ENCODE data around the gene CERS6. TPM values are rescaled to one million over a fixed set of nuclear protein-coding genes. Genes with fewer than 3 reads are reported as not detected.
"Not testable (repeated sequence)": the region's sequence is repeated elsewhere in the genome, so short reads cannot be mapped to it uniquely, and the experiment has no call there.

The CERS6 gene
- total and polyA plus RNA-seq, 4 donors = 4.3 to 25.8 (median 13.6) TPM

DNA sequence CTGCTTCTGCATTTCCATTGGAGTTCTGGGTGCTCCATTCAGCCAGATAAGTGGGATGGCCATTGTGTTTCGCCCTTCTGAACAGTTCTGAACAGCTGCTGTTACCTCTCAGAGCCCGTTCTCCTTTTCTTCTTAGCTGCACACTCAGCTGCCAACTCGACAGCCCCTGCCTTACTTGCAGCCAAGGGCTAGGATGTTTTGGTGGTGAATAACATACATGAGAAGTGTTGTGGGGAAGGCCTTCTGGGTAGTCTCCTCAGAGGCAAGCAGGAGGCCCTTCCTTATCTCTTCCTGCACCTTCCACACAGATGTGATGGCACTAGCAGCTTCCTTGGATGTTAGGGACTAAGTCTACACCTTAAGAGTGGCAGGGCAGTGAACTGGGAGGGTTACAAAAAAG, 207.9 kb downstream of the CERS6 start:
- 77 to 90% methylated on average over 3 of the region's 3 CpGs for WGBS, 2 donors
- TF ChIP-seq, protein P1, sequence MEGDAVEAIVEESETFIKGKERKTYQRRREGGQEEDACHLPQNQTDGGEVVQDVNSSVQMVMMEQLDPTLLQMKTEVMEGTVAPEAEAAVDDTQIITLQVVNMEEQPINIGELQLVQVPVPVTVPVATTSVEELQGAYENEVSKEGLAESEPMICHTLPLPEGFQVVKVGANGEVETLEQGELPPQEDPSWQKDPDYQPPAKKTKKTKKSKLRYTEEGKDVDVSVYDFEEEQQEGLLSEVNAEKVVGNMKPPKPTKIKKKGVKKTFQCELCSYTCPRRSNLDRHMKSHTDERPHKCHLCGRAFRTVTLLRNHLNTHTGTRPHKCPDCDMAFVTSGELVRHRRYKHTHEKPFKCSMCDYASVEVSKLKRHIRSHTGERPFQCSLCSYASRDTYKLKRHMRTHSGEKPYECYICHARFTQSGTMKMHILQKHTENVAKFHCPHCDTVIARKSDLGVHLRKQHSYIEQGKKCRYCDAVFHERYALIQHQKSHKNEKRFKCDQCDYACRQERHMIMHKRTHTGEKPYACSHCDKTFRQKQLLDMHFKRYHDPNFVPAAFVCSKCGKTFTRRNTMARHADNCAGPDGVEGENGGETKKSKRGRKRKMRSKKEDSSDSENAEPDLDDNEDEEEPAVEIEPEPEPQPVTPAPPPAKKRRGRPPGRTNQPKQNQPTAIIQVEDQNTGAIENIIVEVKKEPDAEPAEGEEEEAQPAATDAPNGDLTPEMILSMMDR (IDR thresholded peaks at IDR 0.05; ENCODE audit: control extremely low read depth, extremely low read depth) = no peak
- DNase-seq (no peak), ATAC-seq (ENCODE audit: insufficient read depth, low FRiP score) (no peak)
- peaks cover 0 to 9% (median 0%) of the 10 kb centered on the region in 5 donors for H3K4me1 ChIP-seq (ENCODE audit: control insufficient read depth in 5 of 5, insufficient read depth in 5 of 5, low read length in 5 of 5)
- peaks cover 0 to 3% (median 0%) of the 10 kb centered on the region in 4 donors for H3K9me3 ChIP-seq (ENCODE audit: control insufficient read depth in 4 of 4, insufficient read depth in 3 of 4, low read length in 3 of 4)
- H3K27ac ChIP-seq (ENCODE audit: low read depth in 1 of 2, low read length in 1 of 2) = no peak overlapping the region
- no peak overlapping the region for H3K9ac ChIP-seq (ENCODE audit: insufficient read depth in 1 of 2, low read length in 2 of 2)
- no peaks in the 10 kb centered on the region for H3K27me3 ChIP-seq (ENCODE audit: control insufficient read depth in 3 of 3, insufficient read depth in 3 of 3, low read length in 2 of 3)
- H3K4me3 ChIP-seq = no peak overlapping the region
- no peaks in the 10 kb centered on the region for H3K36me3 ChIP-seq (ENCODE audit: control insufficient read depth in 4 of 4, insufficient read depth in 4 of 4, low read length in 4 of 4)

DNA sequence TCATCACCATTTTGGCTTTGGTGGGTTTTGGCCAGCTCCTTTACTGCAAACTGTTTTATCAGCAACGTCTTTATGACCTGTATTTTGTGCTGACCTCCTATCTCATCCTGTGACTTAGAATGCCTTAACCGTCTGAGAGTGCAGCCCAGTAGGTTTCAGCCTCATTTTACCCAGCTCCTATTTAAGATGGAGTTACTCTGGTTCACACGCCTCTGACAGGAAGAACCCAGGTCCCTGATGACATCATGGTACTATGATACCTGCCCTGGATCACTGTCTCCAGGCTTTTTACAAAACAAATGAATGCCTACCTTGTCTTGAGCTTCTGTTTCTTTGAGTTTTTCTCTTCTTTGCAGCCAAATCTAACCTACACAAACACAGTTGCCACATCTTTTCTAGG, 208.6 kb downstream of the CERS6 start:
- not testable (repeated sequence) for H3K9ac ChIP-seq (ENCODE audit: insufficient read depth in 1 of 2, low read length in 2 of 2); H3K27me3 ChIP-seq (ENCODE audit: control insufficient read depth in 3 of 3, insufficient read depth in 3 of 3, low read length in 2 of 3); DNase-seq; H3K9me3 ChIP-seq (ENCODE audit: control insufficient read depth in 4 of 4, insufficient read depth in 3 of 4, low read length in 3 of 4); H3K27ac ChIP-seq (ENCODE audit: low read depth in 1 of 2, low read length in 1 of 2); H3K36me3 ChIP-seq (ENCODE audit: control insufficient read depth in 4 of 4, insufficient read depth in 4 of 4, low read length in 4 of 4); H3K4me1 ChIP-seq (ENCODE audit: control insufficient read depth in 5 of 5, insufficient read depth in 5 of 5, low read length in 5 of 5); ATAC-seq (ENCODE audit: insufficient read depth, low FRiP score); H3K4me3 ChIP-seq
- WGBS, 2 donors = 85 to 87% methylated on average over 3 of the region's 3 CpGs

- no peak overlapping the region for H3K4me3 ChIP-seq
- ATAC-seq (ENCODE audit: insufficient read depth, low FRiP score) (no peak), DNase-seq (no peak)
- no peak overlapping the region for H3K9ac ChIP-seq (ENCODE audit: insufficient read depth in 1 of 2, low read length in 2 of 2)
- H3K9me3 ChIP-seq (ENCODE audit: control insufficient read depth in 4 of 4, insufficient read depth in 3 of 4, low read length in 3 of 4) = peaks cover 0 to 3% (median 0%) of the 10 kb centered on the region in 4 donors
- H3K4me1 ChIP-seq (ENCODE audit: control insufficient read depth in 5 of 5, insufficient read depth in 5 of 5, low read length in 5 of 5) = peaks cover 0 to 10% (median 0%) of the 10 kb centered on the region in 5 donors
- H3K27me3 ChIP-seq (ENCODE audit: control insufficient read depth in 3 of 3, insufficient read depth in 3 of 3, low read length in 2 of 3) = no peaks in the 10 kb centered on the region
- 71 to 83% methylated on average over 1 of the region's 1 CpG for WGBS, 2 donors
- no peak overlapping the region for H3K27ac ChIP-seq (ENCODE audit: low read depth in 1 of 2, low read length in 1 of 2)
- no peaks in the 10 kb centered on the region for H3K36me3 ChIP-seq (ENCODE audit: control insufficient read depth in 4 of 4, insufficient read depth in 4 of 4, low read length in 4 of 4)
- TF ChIP-seq, protein P1 (IDR thresholded peaks at IDR 0.05; ENCODE audit: control extremely low read depth, extremely low read depth) = no peak
Measured at GRCh38 chr2:168666339-168666738, 210.3 kb downstream of the CERS6 start.

DNA sequence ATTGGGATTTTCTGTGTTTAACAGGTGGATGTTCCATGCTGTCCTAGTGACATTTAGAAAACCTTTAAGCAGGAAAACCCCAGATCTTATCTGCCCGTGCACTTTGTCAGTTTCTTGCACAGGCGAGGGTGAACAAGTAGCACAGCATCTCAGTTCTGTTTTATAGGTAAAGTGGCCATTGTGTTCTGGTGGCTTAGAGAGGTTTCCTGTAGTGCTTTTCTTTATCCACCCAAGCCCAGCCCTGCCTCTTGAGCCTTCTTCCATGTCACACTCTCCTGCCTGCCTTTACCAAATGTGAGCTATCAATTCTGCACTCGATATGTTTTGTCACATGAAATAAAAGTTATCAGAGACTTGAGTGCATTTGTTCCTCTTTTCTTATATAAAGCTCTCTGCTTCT, 211.1 kb downstream of the CERS6 start:
- Histone ChIP-seq H3K4me3 (no peak overlapping the region), H3K27me3 (ENCODE audit: control insufficient read depth in 3 of 3, insufficient read depth in 3 of 3, low read length in 2 of 3) (no peaks in the 10 kb centered on the region), H3K9ac (ENCODE audit: insufficient read depth in 1 of 2, low read length in 2 of 2) (no peak overlapping the region), H3K36me3 (ENCODE audit: control insufficient read depth in 4 of 4, insufficient read depth in 4 of 4, low read length in 4 of 4) (no peaks in the 10 kb centered on the region), H3K9me3 (ENCODE audit: control insufficient read depth in 4 of 4, insufficient read depth in 3 of 4, low read length in 3 of 4) (peaks cover 0 to 3% (median 0%) of the 10 kb centered on the region in 4 donors), H3K4me1 (ENCODE audit: control insufficient read depth in 5 of 5, insufficient read depth in 5 of 5, low read length in 5 of 5) (peaks cover 0 to 8% (median 0%) of the 10 kb centered on the region in 5 donors), H3K27ac (ENCODE audit: low read depth in 1 of 2, low read length in 1 of 2) (no peak overlapping the region)
- no peak for ATAC-seq (ENCODE audit: insufficient read depth, low FRiP score)
- DNase-seq = no peak
- TF ChIP-seq, protein P1 (IDR thresholded peaks at IDR 0.05; ENCODE audit: control extremely low read depth, extremely low read depth) = no peak
- 44 to 69% methylated on average over 3 of the region's 3 CpGs for WGBS, 2 donors

Measured in lung (tissue), 12 donors.